GM12878 (cell line): ENCODE measurements around the gene JUND. TPM values are rescaled to one million over a fixed set of nuclear protein-coding genes. Genes with fewer than 3 reads are reported as not detected.
"Not testable (repeated sequence)": the region's sequence is repeated elsewhere in the genome, so short reads cannot be mapped to it uniquely, and the experiment has no call there.

ENCODE experiments used
- ATAC-seq: fragments of 200-7000 bp; cut with Tn5 transposase; 3 replicates; pipeline ENCODE4 v1.9.1; 2020; ENCODE audit warnings: mild to moderate bottlenecking, moderate library complexity
- BruUV-seq: library from RNA; stranded (reverse); fragments of 400-500 nt; replicated peaks from 2 replicates; lab custom pipeline; 2021; lab: Mats Ljungman, UMichigan
- CTCF ChIA-PET: fragments of 300-600 bp; sonication (Branson Sonifier 250); formaldehyde crosslinking; extraction: SDS; loops from one replicate; lab custom pipeline; 2021; ENCODE audit warnings: inconsistent platforms; lab: Yijun Ruan, JAX
- POLR2A ChIA-PET: fragments of 350-600 bp; formaldehyde crosslinking; extraction: SDS; loops from one replicate; lab custom pipeline; 2021; ENCODE audit warnings: inconsistent platforms; lab: Charles Lee
- RAD21 ChIA-PET: fragments of 300-600 bp; sonication (Branson Sonifier 250); formaldehyde crosslinking; loops from one replicate; lab custom pipeline; 2023; ENCODE audit warnings: antibody characterized with exemption; ENCODE audit not compliant: unreplicated experiment; lab: Charles Lee
- SMC1A ChIA-PET: fragments of 300-600 bp; sonication (Branson Sonifier 250); formaldehyde crosslinking; loops from one replicate; lab custom pipeline; 2023; ENCODE audit not compliant: unreplicated experiment, uncharacterized antibody; lab: Charles Lee
- DNase-seq: peaks from one replicate; pipeline ENCODE4 v3.0.0-alpha.2; 2011; ENCODE audit warnings: low read depth, low spot score
- FAIRE-seq: peaks from 3 replicates; lab custom pipeline; 2011; peaks lifted over from hg19 to GRCh38; lab: Jason Lieb, UNC
- H2AFZ ChIP-seq: 2 replicates; pipeline ENCODE4 v1.6.0; 2011; ENCODE audit warnings: low read depth, low read length, control low read depth; ENCODE audit not compliant: control insufficient read depth
- H3K27ac ChIP-seq: 2 replicates; pipeline ENCODE4 v1.5.1; 2011; ENCODE audit warnings: control low read depth; ENCODE audit not compliant: control insufficient read depth, insufficient read depth
- H3K27me3 ChIP-seq, 2 experiments: replicated peaks in 1 of 2; 2 replicates each; pipeline versions ENCODE4 v1.6.0 to v1.6.1; 2011; ENCODE audit warnings: low read length in 1 of 2; ENCODE audit not compliant: control insufficient read depth in 2 of 2, insufficient read depth in 2 of 2
- H3K36me3 ChIP-seq, 2 experiments: 2 replicates each; pipeline ENCODE4 v1.5.1; 2011; ENCODE audit warnings: low read length in 1 of 2; ENCODE audit not compliant: control insufficient read depth in 2 of 2, insufficient read depth in 2 of 2
- H3K4me1 ChIP-seq: 2 replicates; pipeline ENCODE4 v1.6.1; 2011; ENCODE audit warnings: mild to moderate bottlenecking, low read length, moderate library complexity, mixed read lengths; ENCODE audit not compliant: control insufficient read depth, insufficient read depth
- H3K4me2 ChIP-seq: 2 replicates; pipeline ENCODE4 v1.6.0; 2011; ENCODE audit warnings: control low read depth; ENCODE audit not compliant: control insufficient read depth, insufficient read depth
- H3K4me3 ChIP-seq: fragments of 200-600 bp; sonication (generic); 2 replicates; pipeline ENCODE4 v1.5.1; 2016
- H3K79me2 ChIP-seq: 2 replicates; pipeline ENCODE4 v1.6.0; 2011; ENCODE audit warnings: low read length; ENCODE audit not compliant: control insufficient read depth, insufficient read depth
- H3K9ac ChIP-seq: 2 replicates; pipeline ENCODE4 v1.8.0; 2011; ENCODE audit warnings: low read length, control low read depth, mixed read lengths; ENCODE audit not compliant: control insufficient read depth, insufficient read depth
- H3K9me3 ChIP-seq: replicated peaks from 3 replicates; pipeline ENCODE4 v1.5.1; 2011; ENCODE audit warnings: mild to moderate bottlenecking, low read length; ENCODE audit not compliant: control insufficient read depth, insufficient read depth
- H4K20me1 ChIP-seq: 2 replicates; pipeline ENCODE4 v1.6.0; 2011; ENCODE audit not compliant: control insufficient read depth, insufficient read depth
- ATF3 ChIP-seq: IDR thresholded peaks from 2 replicates; pipeline ENCODE4 v1.6.1; 2011; ENCODE audit warnings: low read depth, mild to moderate bottlenecking, low read length, moderate library complexity, borderline replicate concordance; ENCODE audit errors: extremely low read depth
- EZH2 ChIP-seq: IDR thresholded peaks from 2 replicates; pipeline ENCODE4 v1.6.1; 2012; ENCODE audit warnings: low read depth, mild to moderate bottlenecking, control low read depth, inconsistent platforms, low read length, borderline replicate concordance; ENCODE audit not compliant: control insufficient read depth
- HDGF ChIP-seq: fragments of 450-650 bp; IDR thresholded peaks from 2 replicates; pipeline ENCODE4 v1.6.1; 2016; ENCODE audit warnings: antibody characterized with exemption
- MAX ChIP-seq: IDR thresholded peaks from 2 replicates; pipeline ENCODE4 v1.6.1; 2012; ENCODE audit warnings: low read depth, low read length, improper control_type of control experiment
- USF2 ChIP-seq: IDR thresholded peaks from 2 replicates; pipeline ENCODE4 v1.6.1; 2011; ENCODE audit warnings: low read depth, low read length, improper control_type of control experiment, borderline replicate concordance
- ZBTB33 ChIP-seq: fragments of 450-650 bp; IDR thresholded peaks from 2 replicates; pipeline ENCODE4 v1.6.1; 2017; ENCODE audit warnings: mild to moderate bottlenecking
- WGBS: methylation state at CpG from one replicate; pipeline ENCODE4 v1.1.6; 2016; ENCODE audit warnings: low lambda C conversion rate; ENCODE audit not compliant: insufficient replicate concordance, insufficient coverage; ENCODE audit errors: missing lambda C conversion rate; 5-methylcytosine and 5-hydroxymethylcytosine counted together
- in situ Hi-C: fragments of 300-500 bp; cut with MboI; formaldehyde crosslinking; loops from 9 replicates; pipeline ENCODE4 v1.14.3; 2018; ENCODE audit warnings: mixed read lengths
- intact Hi-C: fragments of 100-400 bp; cut with micrococcal nuclease; formaldehyde crosslinking; loops from one replicate; pipeline ENCODE4 v1.14.2; 2022; ENCODE audit not compliant: unreplicated experiment
- polyA plus RNA-seq, 11 experiments: library from polyadenylated mRNA; depleted of rRNA in 4 of 11; unstranded in 6 of 11; stranded (reverse) in 5 of 11; fragments of >200 nt; fragmentation: Nextera tagmentation in 4 of 11; fragmentation: Illumina TruSeq in 1 of 11; extraction: Ambion mirVana in 4 of 11; extraction: Trizol in 1 of 11; gene quantifications; 1 replicate in 1 of 11; 2 replicates in 10 of 11; pipeline versions ENCODE4 v1.2.1 to v1.2.3, GENCODE V29; 2011 to 2016; ENCODE audit warnings: inconsistent platforms in 2 of 11, missing spikeins in 2 of 11, low read depth in 1 of 11
- total RNA-seq, 4 experiments: library from RNA; depleted of rRNA in 3 of 4; stranded (reverse); fragments of >200 nt in 3 of 4; fragmentation: Illumina TruSeq in 1 of 4; extraction: Trizol in 1 of 4; gene quantifications; 2 replicates each; pipeline versions ENCODE4 v1.2.1 to v1.2.3, GENCODE V29; 2013 to 2021

The JUND gene
- total and polyA plus RNA-seq, 10 of the 15 experiments (the other 5 are each of a cell fraction or from before 2014, with no cell fraction given): 7.4 to 164 (median 18.8) TPM

- intact Hi-C loops: loop anchor here (5.0 kb wide), 1 partner anchor 119 kb away; no protein-coding TSS in a partner anchor
- RAD21 ChIA-PET: interaction anchor here (0.9 to 7.6 kb wide), 5 partner anchors 11 to 114 kb away, joined by 3 to 259 read pairs (median 19); partner anchors contain the start of gene JUND
These were observed 45.4 kb upstream of the JUND start for GRCh38 chr19:18326772-18327171.

GRCh38 chr19:18324373-18324731 is 42.9 kb upstream of the JUND start:
- FAIRE-seq, H4K20me1 ChIP-seq, H2AFZ ChIP-seq, BruUV-seq, intact Hi-C loops, H3K4me2 ChIP-seq, H3K36me3 ChIP-seq, ATAC-seq, H3K9me3 ChIP-seq, H3K9ac ChIP-seq, H3K27me3 ChIP-seq, H3K4me3 ChIP-seq, H3K27ac ChIP-seq, DNase-seq: not testable (repeated sequence)
- ChIA-PET POLR2A (interaction anchor here (0.6 to 10.4 kb wide), 3 partner anchors 20 to 56 kb away, joined by 3 to 206 read pairs (median 7); partner anchors contain the start of gene JUND), RAD21 (interaction anchor here (7.6 kb wide), 1 partner anchor 45 kb away, joined by 259 read pairs; the partner anchor contains the start of gene JUND), CTCF (interaction anchor here (0.7 to 11.3 kb wide), 6 partner anchors 20 to 118 kb away, joined by 3 to 516 read pairs (median 3); partner anchors contain the start of genes IQCN and JUND), SMC1A (interaction anchor here (0.6 to 7.7 kb wide), 3 partner anchors 20 to 49 kb away, joined by 3 to 176 read pairs (median 4); partner anchors contain the start of gene JUND)
- Histone ChIP-seq H3K4me1 (peaks cover 24% of the 10 kb centered on the region), H3K79me2 (peaks cover 35% of the 10 kb centered on the region)
- in situ Hi-C loops: loop anchor here (5.0 kb wide), 1 partner anchor 47 kb away; no protein-coding TSS in a partner anchor
- WGBS: 62% methylated on average over 6 of the region's 6 CpGs

More at GRCh38 chr19:18326772-18327171, 45.4 kb upstream of the JUND start:
- SMC1A ChIA-PET: interaction anchor here (0.6 to 7.7 kb wide), 8 partner anchors 22 to 124 kb away, joined by 3 to 176 read pairs (median 3); partner anchors contain the start of gene JUND
- Histone ChIP-seq H3K27me3 (no peaks in the 10 kb centered on the region), H3K9ac (no peak overlapping the region), H4K20me1 (no peaks in the 10 kb centered on the region), H3K36me3 (no peaks in the 10 kb centered on the region), H3K9me3 (no peaks in the 10 kb centered on the region), H3K4me2 (no peak overlapping the region), H3K79me2 (peaks cover 11% of the 10 kb centered on the region), H3K27ac (no peak overlapping the region), H3K4me1 (peaks cover 7% of the 10 kb centered on the region), H3K4me3 (no peak overlapping the region), H2AFZ (no peak overlapping the region)
- no TSS peak for BruUV-seq
- FAIRE-seq (no peak), DNase-seq (no peak), ATAC-seq (no peak)
- POLR2A ChIA-PET: interaction anchor here (0.6 to 10.4 kb wide), 5 partner anchors 11 to 376 kb away, joined by 3 to 206 read pairs (median 4); partner anchors contain the start of gene JUND
- in situ Hi-C loops: no loop called here
- WGBS: 96% methylated on average over 5 of the region's 5 CpGs
- CTCF ChIA-PET: interaction anchor here (0.6 to 11.3 kb wide), 3 partner anchors 21 to 86 kb away, joined by 3 to 516 read pairs (median 75); partner anchors contain the start of genes IQCN and JUND
- TF ChIP-seq HDGF (no peak), USF2 (no peak), EZH2 (no peak), ZBTB33 (no peak), ATF3 (no peak), MAX (no peak)
